GM12878 (cell line): ENCODE measurements around the gene CHN2.

Experiments
- CHD2 ChIP-seq: IDR thresholded peaks from 2 replicates; pipeline ENCODE4 v1.6.1; 2011; ENCODE audit warnings: low read depth, low read length, improper control_type of control experiment, borderline replicate concordance
- CTCF ChIP-seq, 3 experiments: IDR thresholded peaks in 2 of 3; conservative IDR thresholded peaks in 1 of 3; 2 replicates each; pipeline ENCODE4 v1.5.1; 2011; ENCODE audit warnings: low read depth in 3 of 3, low read length in 3 of 3, mild to moderate bottlenecking in 3 of 3, control low read depth in 2 of 3, moderate library complexity in 2 of 3, inconsistent platforms in 1 of 3, mixed read lengths in 1 of 3; ENCODE audit not compliant: control insufficient read depth in 2 of 3, insufficient read depth in 1 of 3; ENCODE audit errors: extremely low read depth in 1 of 3
- ETV6 ChIP-seq, 2 experiments: fragments of 450-650 bp in 1 of 2; IDR thresholded peaks in 1 of 2; conservative IDR thresholded peaks in 1 of 2; 2 replicates each; pipeline ENCODE4 v1.6.1; 2014; ENCODE audit warnings: antibody characterized with exemption in 1 of 2, borderline replicate concordance in 1 of 2, low read depth in 1 of 2, mild to moderate bottlenecking in 1 of 2, moderate library complexity in 1 of 2
- NR2C2 ChIP-seq: IDR thresholded peaks from 2 replicates; pipeline ENCODE4 v1.6.1; 2011; ENCODE audit warnings: borderline replicate concordance, low read depth; ENCODE audit not compliant: control insufficient read depth, insufficient read length
- NR2F1 ChIP-seq: fragments of 450-650 bp; conservative IDR thresholded peaks from 2 replicates; pipeline ENCODE4 v1.6.1; 2017; ENCODE audit warnings: mild to moderate bottlenecking
- POLR2A ChIP-seq: IDR thresholded peaks from 2 replicates; pipeline ENCODE4 v1.6.1; 2011; ENCODE audit warnings: low read depth, mild to moderate bottlenecking, low read length
- POLR2AphosphoS2 ChIP-seq: IDR thresholded peaks from 2 replicates; pipeline ENCODE4 v1.6.1; 2011; ENCODE audit warnings: low read depth, mild to moderate bottlenecking, low read length, improper control_type of control experiment, moderate library complexity
- RBBP5 ChIP-seq: fragments of 200-600 bp; sonication (generic); conservative IDR thresholded peaks from 2 replicates; pipeline ENCODE4 v1.6.1; 2016
- SUPT20H ChIP-seq: IDR thresholded peaks from 2 replicates; pipeline ENCODE4 v1.6.1; 2011; ENCODE audit warnings: low read depth, mild to moderate bottlenecking, low read length, moderate library complexity, borderline replicate concordance; ENCODE audit not compliant: control insufficient read depth
- YY1 ChIP-seq: IDR thresholded peaks from 2 replicates; pipeline ENCODE4 v1.6.1; 2011; ENCODE audit warnings: low read depth, mild to moderate bottlenecking, low read length
- TF ChIP-seq, protein P1 (sequence below): fragments of 450-650 bp; IDR thresholded peaks from 2 replicates; pipeline ENCODE4 v1.6.1; 2016; ENCODE audit warnings: mild to moderate bottlenecking, moderate library complexity, borderline replicate concordance

DNA sequence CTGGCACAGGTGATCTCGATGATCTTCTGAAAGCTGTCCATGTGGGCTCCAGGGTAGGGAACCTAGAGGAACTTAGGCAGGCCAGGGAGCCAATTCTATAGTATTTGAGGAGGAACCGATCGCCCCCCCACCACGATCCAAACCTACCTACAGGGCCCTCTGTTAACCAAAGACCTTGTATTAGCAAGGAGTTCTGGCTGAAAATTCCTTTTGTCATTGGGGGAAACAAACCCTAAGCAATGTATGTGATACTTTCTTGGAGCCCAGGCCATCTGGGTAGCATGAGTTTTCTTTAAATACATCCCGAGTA, 62.1 kb downstream of the CHN2 start:
- TF ChIP-seq YY1 (no peak), POLR2A (no peak), CTCF (IDR thresholded peaks at IDR 0.05 in 2 of 3, conservative IDR thresholded peaks at IDR 0.05 in 1 of 3; ENCODE audit: control insufficient read depth in 2 of 3, extremely low read depth in 1 of 3, insufficient read depth in 1 of 3, low read depth in 3 of 3, low read length in 3 of 3) (no peak), CHD2 (no peak), SUPT20H (no peak), NR2F1 (no peak), POLR2AphosphoS2 (no peak), ETV6 (conservative IDR thresholded peaks at IDR 0.05 in 1 of 2, IDR thresholded peaks at IDR 0.05 in 1 of 2; ENCODE audit: borderline replicate concordance in 1 of 2, low read depth in 1 of 2) (no peak), NR2C2 (no peak), RBBP5 (no peak)
- TF ChIP-seq, protein P1, sequence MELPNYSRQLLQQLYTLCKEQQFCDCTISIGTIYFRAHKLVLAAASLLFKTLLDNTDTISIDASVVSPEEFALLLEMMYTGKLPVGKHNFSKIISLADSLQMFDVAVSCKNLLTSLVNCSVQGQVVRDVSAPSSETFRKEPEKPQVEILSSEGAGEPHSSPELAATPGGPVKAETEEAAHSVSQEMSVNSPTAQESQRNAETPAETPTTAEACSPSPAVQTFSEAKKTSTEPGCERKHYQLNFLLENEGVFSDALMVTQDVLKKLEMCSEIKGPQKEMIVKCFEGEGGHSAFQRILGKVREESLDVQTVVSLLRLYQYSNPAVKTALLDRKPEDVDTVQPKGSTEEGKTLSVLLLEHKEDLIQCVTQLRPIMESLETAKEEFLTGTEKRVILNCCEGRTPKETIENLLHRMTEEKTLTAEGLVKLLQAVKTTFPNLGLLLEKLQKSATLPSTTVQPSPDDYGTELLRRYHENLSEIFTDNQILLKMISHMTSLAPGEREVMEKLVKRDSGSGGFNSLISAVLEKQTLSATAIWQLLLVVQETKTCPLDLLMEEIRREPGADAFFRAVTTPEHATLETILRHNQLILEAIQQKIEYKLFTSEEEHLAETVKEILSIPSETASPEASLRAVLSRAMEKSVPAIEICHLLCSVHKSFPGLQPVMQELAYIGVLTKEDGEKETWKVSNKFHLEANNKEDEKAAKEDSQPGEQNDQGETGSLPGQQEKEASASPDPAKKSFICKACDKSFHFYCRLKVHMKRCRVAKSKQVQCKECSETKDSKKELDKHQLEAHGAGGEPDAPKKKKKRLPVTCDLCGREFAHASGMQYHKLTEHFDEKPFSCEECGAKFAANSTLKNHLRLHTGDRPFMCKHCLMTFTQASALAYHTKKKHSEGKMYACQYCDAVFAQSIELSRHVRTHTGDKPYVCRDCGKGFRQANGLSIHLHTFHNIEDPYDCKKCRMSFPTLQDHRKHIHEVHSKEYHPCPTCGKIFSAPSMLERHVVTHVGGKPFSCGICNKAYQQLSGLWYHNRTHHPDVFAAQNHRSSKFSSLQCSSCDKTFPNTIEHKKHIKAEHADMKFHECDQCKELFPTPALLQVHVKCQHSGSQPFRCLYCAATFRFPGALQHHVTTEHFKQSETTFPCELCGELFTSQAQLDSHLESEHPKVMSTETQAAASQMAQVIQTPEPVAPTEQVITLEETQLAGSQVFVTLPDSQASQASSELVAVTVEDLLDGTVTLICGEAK: no peak
